Measurements from ENCODE around the gene LEF1.

DNA sequence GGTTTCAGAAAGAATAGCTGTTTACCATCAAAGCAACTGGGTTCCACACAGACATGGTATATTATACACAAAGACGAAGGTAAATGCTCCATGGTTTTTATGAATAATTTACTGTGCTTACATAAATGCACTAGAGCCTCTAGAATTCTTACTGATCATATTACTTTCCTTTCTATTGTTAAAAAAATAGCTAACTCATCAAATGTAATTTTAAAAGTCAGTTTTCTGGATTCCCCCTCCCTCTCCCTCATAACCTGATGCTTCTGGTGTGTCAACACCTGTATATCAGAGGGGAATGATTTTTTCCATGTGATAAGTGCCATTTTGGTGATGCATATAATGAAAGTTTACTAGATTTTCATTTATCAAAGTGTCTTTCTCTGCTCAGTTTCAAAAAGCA is 31.1 kb upstream of the LEF1 start:
- TF ChIP-seq, protein P1, sequence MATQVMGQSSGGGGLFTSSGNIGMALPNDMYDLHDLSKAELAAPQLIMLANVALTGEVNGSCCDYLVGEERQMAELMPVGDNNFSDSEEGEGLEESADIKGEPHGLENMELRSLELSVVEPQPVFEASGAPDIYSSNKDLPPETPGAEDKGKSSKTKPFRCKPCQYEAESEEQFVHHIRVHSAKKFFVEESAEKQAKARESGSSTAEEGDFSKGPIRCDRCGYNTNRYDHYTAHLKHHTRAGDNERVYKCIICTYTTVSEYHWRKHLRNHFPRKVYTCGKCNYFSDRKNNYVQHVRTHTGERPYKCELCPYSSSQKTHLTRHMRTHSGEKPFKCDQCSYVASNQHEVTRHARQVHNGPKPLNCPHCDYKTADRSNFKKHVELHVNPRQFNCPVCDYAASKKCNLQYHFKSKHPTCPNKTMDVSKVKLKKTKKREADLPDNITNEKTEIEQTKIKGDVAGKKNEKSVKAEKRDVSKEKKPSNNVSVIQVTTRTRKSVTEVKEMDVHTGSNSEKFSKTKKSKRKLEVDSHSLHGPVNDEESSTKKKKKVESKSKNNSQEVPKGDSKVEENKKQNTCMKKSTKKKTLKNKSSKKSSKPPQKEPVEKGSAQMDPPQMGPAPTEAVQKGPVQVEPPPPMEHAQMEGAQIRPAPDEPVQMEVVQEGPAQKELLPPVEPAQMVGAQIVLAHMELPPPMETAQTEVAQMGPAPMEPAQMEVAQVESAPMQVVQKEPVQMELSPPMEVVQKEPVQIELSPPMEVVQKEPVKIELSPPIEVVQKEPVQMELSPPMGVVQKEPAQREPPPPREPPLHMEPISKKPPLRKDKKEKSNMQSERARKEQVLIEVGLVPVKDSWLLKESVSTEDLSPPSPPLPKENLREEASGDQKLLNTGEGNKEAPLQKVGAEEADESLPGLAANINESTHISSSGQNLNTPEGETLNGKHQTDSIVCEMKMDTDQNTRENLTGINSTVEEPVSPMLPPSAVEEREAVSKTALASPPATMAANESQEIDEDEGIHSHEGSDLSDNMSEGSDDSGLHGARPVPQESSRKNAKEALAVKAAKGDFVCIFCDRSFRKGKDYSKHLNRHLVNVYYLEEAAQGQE (IDR thresholded peaks at IDR 0.05; ENCODE audit: insufficient read depth in 1 of 2, low read depth in 2 of 2, low read length in 2 of 2) = no peak
- no peak for TF ChIP-seq TAF1 (IDR thresholded peaks at IDR 0.05; ENCODE audit: borderline replicate concordance, insufficient read depth, low read length)

Measured in PFSK-1 (cell line).